H1 (cell line): Measurements from ENCODE around the gene SCART1. TPM values are rescaled to one million over a fixed set of nuclear protein-coding genes. Genes with fewer than 3 reads are reported as not detected.

Experiments
- CTCF ChIA-PET: fragments of 300-600 bp; sonication (Branson Sonifier 250); formaldehyde crosslinking; loops from one replicate; lab custom pipeline; 2021; ENCODE audit not compliant: partially characterized antibody; lab: Charles Lee
- POLR2A ChIA-PET: fragments of 300-600 bp; sonication (Branson Sonifier 250); formaldehyde crosslinking; loops from one replicate; lab custom pipeline; 2021; ENCODE audit warnings: inconsistent platforms; ENCODE audit not compliant: partially characterized antibody; lab: Charles Lee
- DNase-seq, 2 experiments: peaks; one replicate each; pipeline versions ENCODE4 v3.0.0 to v3.0.0-alpha.2; 2010 to 2022; ENCODE audit warnings: low spot score in 2 of 2, low read depth in 1 of 2, mixed read lengths in 1 of 2
- FAIRE-seq: peaks from 2 replicates; lab custom pipeline; 2011; peaks lifted over from hg19 to GRCh38; lab: Jason Lieb, UNC
- H2AFZ ChIP-seq: 2 replicates; pipeline ENCODE4 v1.8.1; 2012; ENCODE audit warnings: low read length, inconsistent platforms
- H2AK5ac ChIP-seq: 2 replicates; pipeline ENCODE4 v1.6.1; 2013; ENCODE audit warnings: low read depth, low read length
- H2BK120ac ChIP-seq: replicated peaks from 2 replicates; pipeline ENCODE3; 2013; ENCODE audit warnings: low read depth, low read length, inconsistent platforms
- H2BK12ac ChIP-seq: 2 replicates; pipeline ENCODE4 v1.6.1; 2013; ENCODE audit warnings: low read depth, low read length
- H2BK15ac ChIP-seq: 2 replicates; pipeline ENCODE4 v1.6.1; 2013; ENCODE audit warnings: low read length
- H2BK20ac ChIP-seq: 2 replicates; pipeline ENCODE4 v1.6.1; 2013; ENCODE audit warnings: low read length
- H2BK5ac ChIP-seq: 2 replicates; pipeline ENCODE4 v1.6.1; 2013; ENCODE audit warnings: low read depth, low read length
- H3K14ac ChIP-seq: 2 replicates; pipeline ENCODE4 v1.6.1; 2013; ENCODE audit warnings: inconsistent platforms; ENCODE audit not compliant: insufficient read length
- H3K18ac ChIP-seq: 2 replicates; pipeline ENCODE4 v1.6.1; 2013; ENCODE audit warnings: low read length; ENCODE audit errors: extremely low read depth
- H3K23ac ChIP-seq: 2 replicates; pipeline ENCODE4 v1.6.1; 2013; ENCODE audit warnings: inconsistent platforms; ENCODE audit not compliant: insufficient read length
- H3K23me2 ChIP-seq: 2 replicates; pipeline ENCODE4 v1.6.1; 2013; ENCODE audit warnings: low read depth, low read length
- H3K27ac ChIP-seq: 2 replicates; pipeline ENCODE4 v1.6.1; 2011; ENCODE audit warnings: low read depth, low read length, inconsistent platforms
- H3K27me3 ChIP-seq, 4 experiments: replicated peaks in 1 of 4; 1 replicate in 1 of 4; 2 replicates in 3 of 4; pipeline versions ENCODE4 v1.6.1 to v1.8.1; 2011 to 2013; ENCODE audit warnings: low read length in 3 of 4, mild to moderate bottlenecking in 3 of 4, inconsistent platforms in 2 of 4, mixed read lengths in 2 of 4, moderate library complexity in 1 of 4; ENCODE audit not compliant: control insufficient read depth in 3 of 4, insufficient read depth in 3 of 4; ENCODE audit errors: extremely low read depth in 1 of 4
- H3K36me3 ChIP-seq, 4 experiments: 2 replicates each; pipeline versions ENCODE4 v1.6.1 to v1.8.1; 2011 to 2013; ENCODE audit warnings: mild to moderate bottlenecking in 4 of 4, low read length in 3 of 4, moderate library complexity in 2 of 4, control low read depth in 1 of 4, inconsistent platforms in 1 of 4; ENCODE audit not compliant: insufficient read depth in 4 of 4, control insufficient read depth in 2 of 4
- H3K4ac ChIP-seq: replicated peaks from 2 replicates; pipeline ENCODE3; 2013; ENCODE audit warnings: low read length, low read depth, mixed read lengths, inconsistent platforms; ENCODE audit not compliant: insufficient read length
- H3K4me1 ChIP-seq, 4 experiments: replicated peaks in 1 of 4; 1 replicate in 1 of 4; 2 replicates in 3 of 4; pipeline versions ENCODE4 v1.6.1 to v1.8.1; 2011 to 2013; ENCODE audit warnings: low read length in 3 of 4, inconsistent platforms in 2 of 4, mixed read lengths in 1 of 4; ENCODE audit not compliant: insufficient read depth in 4 of 4, control insufficient read depth in 3 of 4
- H3K4me2 ChIP-seq, 2 experiments: 2 replicates each; pipeline versions ENCODE4 v1.6.1 to v1.8.1; 2011 to 2013; ENCODE audit warnings: low read depth in 2 of 2, low read length in 2 of 2, control low read depth in 1 of 2, inconsistent platforms in 1 of 2, mild to moderate bottlenecking in 1 of 2; ENCODE audit not compliant: insufficient read depth in 1 of 2
- H3K4me3 ChIP-seq, 4 experiments: fragments of 200-600, 300-600 bp in 1 of 4; sonication (generic), shearing (Covaris generic), sonication (Bioruptor Twin) in 1 of 4; 2 replicates each; pipeline versions ENCODE4 v1.5.1 to v1.8.1; 2011 to 2016; ENCODE audit warnings: low read length in 4 of 4, low read depth in 3 of 4, control low read depth in 2 of 4, inconsistent platforms in 2 of 4, mild to moderate bottlenecking in 2 of 4, mixed read lengths in 1 of 4, moderate library complexity in 1 of 4; ENCODE audit not compliant: insufficient read depth in 2 of 4; ENCODE audit errors: extremely low read depth in 1 of 4
- H3K56ac ChIP-seq: replicated peaks from 2 replicates; pipeline ENCODE3; 2013; ENCODE audit warnings: low read depth, mild to moderate bottlenecking, mixed read lengths, low read length, inconsistent platforms; ENCODE audit not compliant: insufficient read length
- H3K79me1 ChIP-seq: 2 replicates; pipeline ENCODE4 v1.6.1; 2013; ENCODE audit warnings: low read depth, low read length, control low read depth
- H3K79me2 ChIP-seq, 2 experiments: 2 replicates each; pipeline versions ENCODE4 v1.6.1 to v1.8.1; 2012 to 2013; ENCODE audit warnings: low read length in 2 of 2, mild to moderate bottlenecking in 2 of 2, inconsistent platforms in 1 of 2; ENCODE audit not compliant: insufficient read depth in 2 of 2, control insufficient read depth in 1 of 2
- H3K9ac ChIP-seq, 4 experiments: replicated peaks in 1 of 4; 1 replicate in 1 of 4; 2 replicates in 3 of 4; pipeline versions ENCODE4 v1.6.1 to v1.8.1; 2011 to 2013; ENCODE audit warnings: low read depth in 3 of 4, low read length in 3 of 4, control low read depth in 2 of 4, mild to moderate bottlenecking in 2 of 4, moderate library complexity in 2 of 4, inconsistent platforms in 1 of 4; ENCODE audit errors: extremely low read depth in 1 of 4
- H3K9me3 ChIP-seq, 2 experiments: 2 replicates each; pipeline versions ENCODE4 v1.6.1 to v1.8.1; 2012 to 2013; ENCODE audit warnings: mild to moderate bottlenecking in 2 of 2, moderate library complexity in 2 of 2, control low read depth in 1 of 2, inconsistent platforms in 1 of 2, low read depth in 1 of 2, low read length in 1 of 2, mixed read lengths in 1 of 2; ENCODE audit not compliant: insufficient read depth in 2 of 2
- H4K20me1 ChIP-seq, 2 experiments: replicated peaks in 1 of 2; 2 replicates each; pipeline versions ENCODE3 to v1.8.1; 2011 to 2013; ENCODE audit warnings: inconsistent platforms in 2 of 2, low read length in 2 of 2, mild to moderate bottlenecking in 1 of 2; ENCODE audit not compliant: insufficient read depth in 2 of 2, control insufficient read depth in 1 of 2
- H4K5ac ChIP-seq: 2 replicates; pipeline ENCODE4 v1.6.1; 2013; ENCODE audit warnings: low read length, low read depth, mixed read lengths, inconsistent platforms; ENCODE audit not compliant: insufficient read length
- H4K8ac ChIP-seq: 2 replicates; pipeline ENCODE4 v1.8.0; 2013; ENCODE audit warnings: mild to moderate bottlenecking, moderate library complexity, low read length, inconsistent platforms; ENCODE audit not compliant: insufficient read depth; ENCODE audit errors: extremely low read depth
- H4K91ac ChIP-seq: replicated peaks from 2 replicates; pipeline ENCODE3; 2013; ENCODE audit warnings: low read length, mixed read lengths, inconsistent platforms; ENCODE audit not compliant: insufficient read length
- ATF2 ChIP-seq: IDR thresholded peaks from 2 replicates; pipeline ENCODE4 v1.6.1; 2012; ENCODE audit warnings: low read length, inconsistent platforms
- BCL11A ChIP-seq, 2 experiments: IDR thresholded peaks; one replicate each; pipeline ENCODE4 v1.6.1; 2011; ENCODE audit warnings: low read depth in 2 of 2, low read length in 2 of 2, mild to moderate bottlenecking in 2 of 2
- CBX8 ChIP-seq: fragments of 300-800, 300-1000 bp; sonication (generic); IDR thresholded peaks from 2 replicates; pipeline ENCODE4 v1.7.1; 2016; ENCODE audit warnings: low read depth, low read length, borderline replicate concordance
- CHD2 ChIP-seq: IDR thresholded peaks from 2 replicates; pipeline ENCODE4 v1.6.1; 2012; ENCODE audit warnings: low read length, improper control_type of control experiment
- CTBP2 ChIP-seq: IDR thresholded peaks from 2 replicates; pipeline ENCODE4 v1.7.0; 2011; ENCODE audit warnings: borderline replicate concordance, mild to moderate bottlenecking, moderate library complexity, mixed read lengths, low read length; ENCODE audit not compliant: insufficient read depth, insufficient read length
- EGR1 ChIP-seq: IDR thresholded peaks from 2 replicates; pipeline ENCODE4 v1.6.1; 2011; ENCODE audit warnings: low read depth, low read length, borderline replicate concordance
- FOSL1 ChIP-seq: IDR thresholded peaks from 2 replicates; pipeline ENCODE4 v1.6.1; 2011; ENCODE audit warnings: mild to moderate bottlenecking, low read depth, low read length, moderate library complexity; ENCODE audit not compliant: insufficient read depth
- GABPA ChIP-seq: IDR thresholded peaks from 2 replicates; pipeline ENCODE4 v1.6.1; 2011; ENCODE audit warnings: mild to moderate bottlenecking, low read length, moderate library complexity, borderline replicate concordance; ENCODE audit not compliant: insufficient read depth
- JUND ChIP-seq: IDR thresholded peaks from 2 replicates; pipeline ENCODE4 v1.6.1; 2011; ENCODE audit warnings: mild to moderate bottlenecking, improper control_type of control experiment, low read length
- RBBP5 ChIP-seq: IDR thresholded peaks from 2 replicates; pipeline ENCODE4 v1.7.1; 2012; ENCODE audit warnings: low read depth, mild to moderate bottlenecking, inconsistent platforms, low read length, moderate library complexity, borderline replicate concordance
- RXRA ChIP-seq: IDR thresholded peaks from 2 replicates; pipeline ENCODE4 v1.6.1; 2011; ENCODE audit warnings: low read depth, mild to moderate bottlenecking, low read length, moderate library complexity; ENCODE audit not compliant: insufficient read depth
- SIN3A ChIP-seq, 2 experiments: IDR thresholded peaks in 1 of 2; conservative IDR thresholded peaks in 1 of 2; 2 replicates each; pipeline ENCODE4 v1.6.1; 2011 to 2012; ENCODE audit warnings: low read length in 2 of 2, improper control_type of control experiment in 1 of 2, low read depth in 1 of 2, mild to moderate bottlenecking in 1 of 2
- SRF ChIP-seq: IDR thresholded peaks from 2 replicates; pipeline ENCODE4 v1.6.1; 2011; ENCODE audit warnings: mild to moderate bottlenecking, low read depth, low read length, moderate library complexity
- WGBS, 2 experiments: shearing (Covaris generic) in 1 of 2; methylation state at CpG; one replicate each; pipeline versions ENCODE4 v1.1.6 to v1.1.7; 2013 to 2015; ENCODE audit warnings: low lambda C conversion rate in 2 of 2, mixed read lengths in 2 of 2, inconsistent platforms in 1 of 2, low coverage in 1 of 2, missing lambda C conversion rate in 1 of 2; ENCODE audit not compliant: insufficient replicate concordance in 2 of 2, insufficient coverage in 1 of 2, insufficient read length in 1 of 2; ENCODE audit errors: extremely low coverage in 1 of 2, missing lambda C conversion rate in 1 of 2; 5-methylcytosine and 5-hydroxymethylcytosine counted together
- polyA plus RNA-seq, 7 experiments: library from polyadenylated mRNA; depleted of rRNA in 3 of 7; stranded (reverse) in 5 of 7; unstranded in 2 of 7; fragments of >200 nt in 5 of 7; fragments of 200-250 nt in 2 of 7; gene quantifications; 1 replicate in 5 of 7; 2 replicates in 1 of 7; 4 replicates in 1 of 7; pipeline versions ENCODE4 v1.2.1 to v1.2.3, GENCODE V29; 2011 to 2013; ENCODE audit warnings: missing spikeins in 2 of 7, mixed read lengths in 2 of 7
- total RNA-seq: library from RNA; stranded (reverse); fragmentation: NEBNext Ultra II Directional; extraction: Animal tissue kit (Norgen Biotek cat#: 25700); gene quantifications from 2 replicates; pipeline ENCODE4 v1.2.1, GENCODE V29; 2021

SCART1 gene
- total and polyA plus RNA-seq, 2 of the 8 experiments (the other 6 are each of a cell fraction or from before 2014, with no cell fraction given) = 0.14 to 0.19 TPM

DNA sequence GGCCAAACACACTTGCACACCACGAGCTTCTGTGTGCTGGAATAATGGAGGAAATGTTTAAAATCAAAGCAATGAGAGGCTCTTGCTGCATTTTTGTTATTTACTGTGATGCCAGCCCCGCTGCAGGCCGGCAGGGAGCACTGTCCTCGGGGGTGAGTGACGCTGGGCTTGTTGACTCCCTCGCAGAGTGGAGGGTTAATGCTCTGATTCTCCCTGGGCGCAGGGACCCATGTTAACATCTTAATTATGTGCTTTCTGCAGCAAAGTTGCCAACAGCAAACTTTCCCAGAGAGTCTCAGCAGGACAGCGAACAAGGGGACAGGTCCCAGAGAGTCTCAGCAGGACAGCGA is 22.9 kb downstream of the SCART1 start:
- Histone ChIP-seq H3K23ac (no peak overlapping the region), H3K27ac (no peak overlapping the region), H3K27me3 (no peaks in the 10 kb centered on the region), H4K20me1 (no peaks in the 10 kb centered on the region), H3K79me1 (no peaks in the 10 kb centered on the region), H3K79me2 (no peaks in the 10 kb centered on the region), H4K5ac (no peak overlapping the region), H2BK20ac (no peak overlapping the region), H2AK5ac (no peak overlapping the region), H3K18ac (no peak overlapping the region), H3K36me3 (no peaks in the 10 kb centered on the region), H2BK15ac (no peak overlapping the region), H2BK5ac (no peak overlapping the region), H3K4me2 (no peak overlapping the region), H2BK120ac (no peak overlapping the region), H3K56ac (no peak overlapping the region), H3K9ac (no peak overlapping the region), H3K4me3 (no peak overlapping the region), H3K4ac (no peak overlapping the region), H4K91ac (no peak overlapping the region), H3K23me2 (no peaks in the 10 kb centered on the region), H3K9me3 (peaks cover 40 to 63% of the 10 kb centered on the region in 2 experiments), H3K14ac (no peak overlapping the region), H2AFZ (no peak overlapping the region), H3K4me1 (no peaks in the 10 kb centered on the region), H2BK12ac (no peak overlapping the region), H4K8ac (no peak overlapping the region; the same call in 1 of the 2 replicates)
- WGBS, 2 experiments = 83% methylated on average over 9 of the region's 9 CpGs; no CpG with 5 or more reads in 1 of the 2 experiments
- DNase-seq (no peak), FAIRE-seq (no peak)
- ChIA-PET CTCF (no interaction called here), POLR2A (no interaction called here)
- no peak for TF ChIP-seq EGR1
- TF ChIP-seq CTBP2 = no peak
- no peak for TF ChIP-seq RXRA
- no peak for TF ChIP-seq SIN3A (conservative IDR thresholded peaks at IDR 0.05 in 1 of 2, IDR thresholded peaks at IDR 0.05 in 1 of 2; ENCODE audit: low read depth in 1 of 2, low read length in 2 of 2)
- no peak for TF ChIP-seq SRF
- no peak for TF ChIP-seq CBX8
- TF ChIP-seq FOSL1 = no peak
- no peak for TF ChIP-seq JUND
- TF ChIP-seq RBBP5 = no peak
- no peak for TF ChIP-seq GABPA
- TF ChIP-seq ATF2 = no peak
- no peak for TF ChIP-seq CHD2
- TF ChIP-seq BCL11A (IDR thresholded peaks at IDR 0.05; ENCODE audit: low read depth in 2 of 2, low read length in 2 of 2) = no peak
